Measurements from ENCODE around the gene SLC6A16. TPM values are rescaled to one million over a fixed set of nuclear protein-coding genes. Genes with fewer than 3 reads are reported as not detected.

SLC6A16 gene
- total RNA-seq, 1 experiment from 2014 or later: 5.0 TPM

DNA sequence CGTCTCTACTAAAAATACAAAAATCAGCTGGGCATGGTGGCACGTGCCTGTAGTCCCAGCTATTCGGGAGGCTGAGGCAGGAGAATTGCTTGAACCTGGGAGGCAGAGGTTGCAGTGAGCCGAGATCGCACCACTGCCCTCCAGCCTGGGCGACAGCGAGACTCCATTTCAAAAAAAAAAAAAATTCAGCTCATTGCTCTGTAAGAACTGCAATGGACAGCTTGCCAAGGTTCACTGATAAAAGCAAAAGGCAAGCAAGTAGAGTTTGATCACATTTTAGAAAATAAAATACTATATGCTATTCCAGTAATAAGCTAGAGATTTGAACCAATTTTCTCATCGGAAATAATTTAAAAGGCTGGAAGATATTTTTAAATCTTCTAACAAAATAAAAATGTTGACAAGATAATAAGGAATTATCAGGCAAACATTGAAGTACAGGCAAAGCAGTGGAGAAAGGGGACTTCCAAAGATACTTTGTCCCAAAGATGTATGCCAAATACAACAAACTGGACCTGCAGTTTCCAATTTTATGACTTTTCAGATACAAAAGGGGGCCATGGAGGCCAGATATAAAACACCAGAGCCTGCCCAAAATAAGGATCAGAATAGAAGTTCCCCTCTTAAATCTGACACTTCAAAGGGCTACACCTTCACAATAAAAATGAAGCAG, 29.6 kb downstream of the SLC6A16 start (continued):
- TF ChIP-seq, protein P1, sequence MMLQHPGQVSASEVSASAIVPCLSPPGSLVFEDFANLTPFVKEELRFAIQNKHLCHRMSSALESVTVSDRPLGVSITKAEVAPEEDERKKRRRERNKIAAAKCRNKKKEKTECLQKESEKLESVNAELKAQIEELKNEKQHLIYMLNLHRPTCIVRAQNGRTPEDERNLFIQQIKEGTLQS (IDR thresholded peaks at IDR 0.05): no peak
- TF ChIP-seq YY1 (IDR thresholded peaks at IDR 0.05; ENCODE audit: extremely low read depth, insufficient replicate concordance, low read depth, low read length): no peak

DNA sequence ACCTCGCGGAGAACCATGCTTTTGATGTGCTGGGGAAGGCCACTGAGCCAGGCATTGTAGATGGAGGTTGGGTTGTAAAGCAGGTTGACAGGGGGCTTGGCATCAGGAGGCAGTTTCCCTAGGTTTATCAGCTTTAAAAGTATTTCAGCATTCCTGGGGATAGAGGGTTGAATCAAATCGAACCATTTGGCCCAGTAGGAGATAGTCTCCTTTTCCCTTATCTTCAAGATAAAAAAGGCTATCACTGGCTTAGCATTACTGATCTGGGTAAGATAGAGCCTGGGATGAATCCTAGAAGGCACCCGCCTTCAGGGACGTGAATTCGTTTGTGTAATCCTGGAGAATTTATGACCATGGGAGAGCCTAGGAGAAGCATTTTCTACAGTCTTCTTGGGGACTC, 30.6 kb downstream of the SLC6A16 start:
- ATAC-seq: no peak
- POLR2A ChIA-PET: no interaction called here
- CTCF ChIA-PET: no interaction called here
- Histone ChIP-seq H4K20me1 (ENCODE audit: insufficient read depth) (no peaks in the 10 kb centered on the region), H3K9me2 (ENCODE audit: insufficient read depth) (no peaks in the 10 kb centered on the region), H2AFZ (ENCODE audit: low read depth, low read length, poor library complexity, severe bottlenecking) (no peak overlapping the region), H3K9me3 (ENCODE audit: control insufficient read depth in 1 of 2, insufficient read depth in 1 of 2, low read depth in 1 of 2, low read length in 2 of 2) (no peaks in the 10 kb centered on the region), H3K27me3 (ENCODE audit: insufficient read depth, low read length) (no peaks in the 10 kb centered on the region), H3K4me2 (ENCODE audit: low read length) (no peak overlapping the region), H3K36me3 (ENCODE audit: control insufficient read depth in 1 of 2, insufficient read depth in 2 of 2, low read length in 2 of 2) (no peaks in the 10 kb centered on the region), H3K27ac (ENCODE audit: low read depth, low read length) (no peak overlapping the region), H3K4me1 (ENCODE audit: control insufficient read depth in 1 of 2, insufficient read depth in 2 of 2, low read length in 2 of 2) (no peaks in the 10 kb centered on the region), H3K79me2 (ENCODE audit: insufficient read depth, low read length) (no peaks in the 10 kb centered on the region), H3K9ac (ENCODE audit: low read length) (no peak overlapping the region), H3K4me3 (replicated peaks in 1 of 2; ENCODE audit: low read depth in 1 of 2, low read length in 2 of 2) (no peak overlapping the region)
- DNase-seq (ENCODE audit: low read depth, low spot score): no peak
- RAD21 ChIA-PET (ENCODE audit: low non-redundant PET in 1 of 2, low total read pairs in 2 of 2, uncharacterized antibody in 2 of 2, unreplicated experiment in 2 of 2): no interaction called here
- TF ChIP-seq, protein P2, sequence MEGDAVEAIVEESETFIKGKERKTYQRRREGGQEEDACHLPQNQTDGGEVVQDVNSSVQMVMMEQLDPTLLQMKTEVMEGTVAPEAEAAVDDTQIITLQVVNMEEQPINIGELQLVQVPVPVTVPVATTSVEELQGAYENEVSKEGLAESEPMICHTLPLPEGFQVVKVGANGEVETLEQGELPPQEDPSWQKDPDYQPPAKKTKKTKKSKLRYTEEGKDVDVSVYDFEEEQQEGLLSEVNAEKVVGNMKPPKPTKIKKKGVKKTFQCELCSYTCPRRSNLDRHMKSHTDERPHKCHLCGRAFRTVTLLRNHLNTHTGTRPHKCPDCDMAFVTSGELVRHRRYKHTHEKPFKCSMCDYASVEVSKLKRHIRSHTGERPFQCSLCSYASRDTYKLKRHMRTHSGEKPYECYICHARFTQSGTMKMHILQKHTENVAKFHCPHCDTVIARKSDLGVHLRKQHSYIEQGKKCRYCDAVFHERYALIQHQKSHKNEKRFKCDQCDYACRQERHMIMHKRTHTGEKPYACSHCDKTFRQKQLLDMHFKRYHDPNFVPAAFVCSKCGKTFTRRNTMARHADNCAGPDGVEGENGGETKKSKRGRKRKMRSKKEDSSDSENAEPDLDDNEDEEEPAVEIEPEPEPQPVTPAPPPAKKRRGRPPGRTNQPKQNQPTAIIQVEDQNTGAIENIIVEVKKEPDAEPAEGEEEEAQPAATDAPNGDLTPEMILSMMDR (IDR thresholded peaks at IDR 0.05 in 2 of 3, conservative IDR thresholded peaks at IDR 0.05 in 1 of 3; ENCODE audit: borderline replicate concordance in 1 of 3, insufficient read depth in 1 of 3, low read depth in 2 of 3, low read length in 2 of 3): no peak
- no peak for TF ChIP-seq CBX3 (IDR thresholded peaks at IDR 0.05; ENCODE audit: low read depth)
- no peak for TF ChIP-seq RAD21 (IDR thresholded peaks at IDR 0.05; ENCODE audit: low read depth)
- TF ChIP-seq SIN3A (IDR thresholded peaks at IDR 0.05; ENCODE audit: low read depth): no peak
- no peak for TF ChIP-seq CEBPB (IDR thresholded peaks at IDR 0.05; ENCODE audit: low read depth)
- TF ChIP-seq ELF1 (IDR thresholded peaks at IDR 0.05; ENCODE audit: borderline replicate concordance, low read depth): no peak
- no peak for TF ChIP-seq POLR2A (IDR thresholded peaks at IDR 0.05; ENCODE audit: borderline replicate concordance, extremely low read depth, insufficient read depth, insufficient read length)
- TF ChIP-seq POLR2AphosphoS5 (IDR thresholded peaks at IDR 0.05; ENCODE audit: low read depth, low read length): no peak
- no peak for TF ChIP-seq EZH2 (IDR thresholded peaks at IDR 0.05)
- no peak for TF ChIP-seq JUND (IDR thresholded peaks at IDR 0.05)
- no peak for TF ChIP-seq SRF (IDR thresholded peaks at IDR 0.05; ENCODE audit: low read depth)
- intact Hi-C loops (cut with micrococcal nuclease): no loop called here
- BruUV-seq (replicated peaks): no TSS peak

All from HCT116 (cell line).